SIG-M5 treated with dmso at 0.1 percent for 504 hours (cell line): Measurements from ENCODE around the gene CELF4.

Source experiments
- DNase-seq: peaks from one replicate; lab custom pipeline; 2025; ENCODE audit not compliant: unreplicated experiment; lab: John Stamatoyannopoulos, UW

CELF4 gene

DNA sequence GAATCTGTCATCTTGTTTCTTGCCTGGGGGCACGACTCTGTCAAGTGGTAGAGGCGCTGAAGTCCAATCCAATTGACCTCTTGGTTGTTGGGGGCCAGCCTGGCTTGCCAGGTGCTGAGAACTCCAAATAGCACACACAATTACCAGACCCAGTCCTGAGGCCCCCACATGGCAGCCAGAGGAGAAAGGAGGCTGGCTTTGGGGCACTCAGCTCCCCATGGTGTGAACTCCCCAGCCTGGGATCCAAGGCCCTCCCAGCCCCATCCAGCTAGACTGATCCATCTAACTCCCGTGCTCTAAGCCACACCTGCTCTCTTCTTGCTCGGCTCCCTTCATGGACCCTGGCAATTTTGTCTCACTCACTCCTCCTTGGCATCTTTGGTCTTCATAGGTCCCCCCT lies 170.0 kb downstream of the CELF4 start:
- no peak for DNase-seq

DNA sequence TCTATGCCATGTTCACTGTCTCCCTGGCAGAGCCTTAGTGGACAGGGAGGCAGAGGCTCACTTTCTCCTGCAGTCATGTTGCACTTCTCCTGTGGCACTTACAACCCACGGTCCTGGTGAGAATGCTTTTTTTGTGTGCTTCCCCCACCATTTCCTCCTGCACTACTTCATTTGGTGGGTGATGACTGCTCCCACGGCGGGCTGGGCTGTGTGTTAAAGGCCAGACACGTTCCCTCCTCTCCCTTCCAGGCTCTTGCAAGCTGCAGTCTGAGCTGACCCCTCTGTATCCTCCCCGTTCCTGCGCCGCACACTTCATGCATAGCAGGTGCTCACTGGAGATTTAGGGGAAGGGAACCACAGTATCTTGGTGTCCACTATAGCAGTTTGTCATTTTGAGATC lies 170.5 kb downstream of the CELF4 start:
- DNase-seq = no peak

DNA sequence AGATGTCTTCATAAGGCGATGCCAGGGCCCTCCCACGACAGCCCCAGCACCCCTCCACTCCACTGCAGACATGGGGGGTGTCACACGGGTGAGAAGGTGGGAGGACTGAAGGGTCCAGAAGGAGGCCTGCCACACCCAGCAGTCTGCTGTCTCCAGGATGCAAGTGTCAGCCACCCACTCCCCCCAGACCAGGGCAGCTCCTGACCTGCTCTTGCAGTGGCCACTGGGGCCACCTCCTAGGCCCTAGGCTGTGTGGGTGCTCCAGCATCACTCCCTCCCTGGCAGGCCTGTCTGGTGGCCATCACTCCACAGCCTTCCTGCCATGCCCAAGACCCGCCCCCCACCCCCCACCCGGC lies 171.0 kb downstream of the CELF4 start:
- DNase-seq = no peak

DNA sequence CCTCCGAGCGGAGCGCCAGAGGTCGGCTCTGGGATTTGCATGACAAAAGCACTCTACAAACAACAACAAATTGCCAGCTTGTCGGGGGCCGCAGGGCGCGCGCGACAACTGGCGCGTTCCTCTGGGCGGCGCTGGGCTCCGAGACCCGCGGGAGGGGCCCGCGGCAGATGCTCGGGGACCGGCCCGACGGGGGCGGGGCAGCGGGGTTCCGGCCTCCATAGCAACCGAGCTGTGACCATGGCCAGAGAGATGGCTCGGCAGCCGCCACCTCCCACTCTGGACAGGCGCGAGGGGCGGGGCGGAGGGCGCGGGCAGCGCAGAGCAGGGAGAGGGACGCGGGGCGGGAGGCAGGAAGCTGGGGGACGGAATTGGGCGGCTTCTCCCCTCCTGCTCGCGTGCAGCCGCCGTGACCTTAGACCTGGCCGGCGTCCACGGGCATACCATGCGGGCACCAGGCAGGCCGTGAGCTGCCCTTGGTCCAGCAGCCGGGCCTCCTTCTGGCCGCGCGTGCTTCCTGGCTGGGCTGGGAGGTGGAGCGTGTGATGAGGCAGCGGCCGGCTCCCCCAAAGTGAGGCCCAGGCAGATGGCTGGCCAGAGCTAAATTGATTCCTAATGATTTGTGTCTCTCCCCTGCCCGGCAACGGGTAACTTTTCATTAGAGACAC lies 171.5 kb downstream of the CELF4 start:
- DNase-seq = no peak

DNA sequence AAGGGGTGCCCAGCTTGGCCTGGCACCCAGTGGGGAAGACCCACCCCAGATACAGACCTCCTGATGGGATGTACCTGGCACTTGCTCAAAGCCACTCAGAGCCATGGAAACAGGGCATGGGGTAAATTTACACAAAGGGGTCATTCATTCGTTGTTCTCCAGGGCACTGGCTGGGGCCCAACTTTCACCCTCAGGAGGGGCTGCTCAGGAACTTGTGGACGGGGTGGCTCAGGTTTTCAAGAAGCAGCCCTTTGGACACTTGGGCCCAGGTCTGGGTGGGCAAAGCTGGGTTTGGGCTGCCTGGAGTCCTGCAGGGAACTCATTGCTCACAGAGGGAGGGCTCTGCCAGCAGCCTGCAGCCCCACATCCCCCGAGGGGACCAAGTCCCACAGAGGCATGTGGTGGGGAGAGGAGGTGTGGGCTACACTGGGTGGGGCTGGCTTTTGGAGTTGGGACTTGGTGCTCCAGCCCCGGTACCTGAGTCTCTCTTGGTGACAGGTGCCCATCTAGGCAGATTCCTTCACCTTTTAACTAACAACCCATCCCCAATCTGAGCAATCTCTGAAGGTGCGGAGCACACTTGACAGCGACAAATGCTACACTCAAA lies 172.3 kb downstream of the CELF4 start:
- no peak for DNase-seq

DNA sequence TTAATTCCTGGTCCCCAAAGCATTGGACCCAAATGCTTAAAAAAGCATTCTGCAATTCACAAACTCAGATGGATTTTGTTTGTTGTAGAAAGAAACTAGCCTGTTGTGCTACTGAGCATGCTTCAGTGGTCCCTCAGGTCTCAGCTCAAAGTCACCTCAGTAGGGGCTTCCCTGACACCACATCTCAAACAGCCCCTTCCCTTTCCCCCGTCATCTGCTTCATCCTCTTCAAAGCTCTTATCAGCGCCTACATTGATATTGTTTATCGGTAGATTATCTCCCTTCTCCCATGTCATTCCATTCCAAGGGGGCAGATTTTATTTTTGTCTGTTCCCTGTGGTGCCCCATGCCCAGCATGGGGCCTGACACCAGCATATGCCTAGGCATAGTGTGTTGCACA lies 172.9 kb downstream of the CELF4 start:
- no peak for DNase-seq

DNA sequence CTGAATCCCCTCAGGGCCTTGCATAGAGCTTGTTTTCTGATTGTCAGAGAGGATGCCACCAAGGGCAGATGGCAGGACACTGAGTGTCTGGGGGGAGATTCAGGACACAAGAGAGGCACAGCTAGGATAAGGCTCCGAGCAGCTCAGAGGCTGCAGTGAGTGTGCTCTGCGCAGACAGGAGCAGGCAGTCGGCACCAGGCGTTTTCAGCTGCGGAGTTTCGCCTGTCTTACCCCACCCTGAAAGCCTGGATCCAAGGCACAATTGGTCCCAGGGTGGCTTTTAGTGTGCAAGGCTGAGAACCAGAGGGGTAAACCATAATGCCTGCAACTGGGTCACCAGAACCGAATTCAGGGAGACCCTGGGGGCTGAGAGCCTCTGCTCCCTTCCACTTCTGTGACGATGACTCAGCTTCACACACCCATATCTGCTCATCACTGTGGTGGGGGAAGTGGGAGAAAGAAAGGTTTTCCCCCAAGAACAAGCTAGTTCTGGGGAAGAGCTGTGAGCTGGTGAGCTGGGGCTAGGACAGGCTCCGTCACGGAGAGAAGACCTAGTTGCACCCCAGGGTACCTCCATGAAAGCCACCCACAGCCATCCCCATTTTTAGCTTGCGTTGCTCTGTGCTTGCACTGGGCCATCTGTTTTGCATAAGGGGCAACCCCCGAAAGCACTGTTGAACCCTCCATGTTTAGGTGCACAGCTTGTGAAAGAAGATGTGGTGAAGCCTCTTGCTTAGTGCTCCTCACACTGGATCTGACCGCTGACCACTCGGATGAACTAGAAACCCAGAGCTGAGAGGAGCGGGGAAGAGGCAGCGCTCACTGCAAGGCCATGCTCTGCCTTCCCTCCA lies 173.7 kb downstream of the CELF4 start:
- no peak for DNase-seq

DNA sequence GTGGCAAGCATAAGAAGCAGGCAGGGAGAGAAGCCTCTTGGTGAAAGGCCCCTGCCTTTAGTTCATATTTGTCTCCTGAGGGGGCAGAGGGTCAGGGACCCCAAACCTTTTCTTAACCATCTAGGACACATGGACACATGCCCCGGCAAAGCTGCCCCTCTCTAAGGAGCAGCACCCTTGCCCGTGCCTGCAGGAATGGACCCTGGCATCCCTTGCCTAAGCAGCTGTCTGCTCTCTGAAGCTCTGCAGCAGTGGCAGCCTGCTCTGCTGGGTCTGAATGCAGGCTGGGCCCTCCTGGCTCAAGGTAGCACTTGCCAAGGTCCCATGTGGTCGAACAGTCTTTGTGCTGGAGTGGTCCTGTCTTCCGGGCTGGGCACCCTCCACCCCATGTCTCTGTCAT lies 174.4 kb downstream of the CELF4 start:
- no peak for DNase-seq

DNA sequence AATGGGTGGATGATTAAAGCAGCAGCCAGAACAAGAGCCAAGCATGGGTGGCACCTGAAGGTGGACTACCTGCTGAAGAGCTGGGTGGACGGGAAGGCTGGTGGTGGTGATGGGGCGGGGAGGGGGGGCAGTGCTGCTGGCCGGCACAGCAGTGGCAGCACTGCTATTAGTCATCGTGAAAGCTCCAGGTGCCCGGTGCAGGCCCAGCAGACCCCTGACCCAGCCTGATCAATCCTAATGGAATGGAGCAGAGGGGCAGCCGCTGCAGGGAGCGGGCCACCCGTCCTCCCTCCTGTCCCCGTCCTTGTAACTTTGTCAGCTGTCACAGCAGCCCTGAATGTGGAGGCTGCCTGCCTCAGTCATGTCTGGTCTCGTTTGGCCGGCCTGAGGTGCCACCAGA lies 174.9 kb downstream of the CELF4 start:
- DNase-seq = no peak

DNA sequence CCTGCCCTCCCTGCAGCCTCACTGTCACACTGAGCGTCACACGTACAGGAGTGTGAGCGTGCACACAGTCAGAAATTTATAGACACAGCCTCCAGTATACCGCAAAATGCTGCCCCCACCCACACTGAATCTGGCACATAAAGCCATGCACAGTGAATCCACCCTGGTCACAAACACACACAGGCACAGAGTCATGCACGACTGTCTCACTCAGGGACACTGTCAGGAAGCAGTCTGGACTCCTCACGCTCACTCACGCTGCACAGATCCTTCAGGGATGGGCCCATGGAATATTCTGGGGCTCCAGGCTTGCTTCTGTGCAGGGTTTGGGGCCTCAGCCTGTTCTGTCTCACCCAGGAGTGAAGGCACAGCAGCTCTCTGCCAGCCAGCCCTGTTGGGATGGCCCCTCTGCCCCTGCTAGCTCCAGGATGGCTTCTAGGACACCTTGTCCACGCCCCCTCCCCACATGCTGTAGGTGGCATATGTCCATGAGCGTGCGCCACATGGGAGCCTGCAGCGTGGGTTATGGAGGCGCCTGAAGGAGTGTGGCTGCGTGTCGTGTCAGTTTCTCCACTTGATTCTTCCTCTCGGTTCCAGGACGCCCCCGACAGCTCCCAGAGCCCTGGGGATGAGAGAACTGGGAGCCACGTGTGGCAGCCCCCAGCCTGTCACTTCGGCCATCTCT lies 175.8 kb downstream of the CELF4 start:
- DNase-seq = no peak

DNA sequence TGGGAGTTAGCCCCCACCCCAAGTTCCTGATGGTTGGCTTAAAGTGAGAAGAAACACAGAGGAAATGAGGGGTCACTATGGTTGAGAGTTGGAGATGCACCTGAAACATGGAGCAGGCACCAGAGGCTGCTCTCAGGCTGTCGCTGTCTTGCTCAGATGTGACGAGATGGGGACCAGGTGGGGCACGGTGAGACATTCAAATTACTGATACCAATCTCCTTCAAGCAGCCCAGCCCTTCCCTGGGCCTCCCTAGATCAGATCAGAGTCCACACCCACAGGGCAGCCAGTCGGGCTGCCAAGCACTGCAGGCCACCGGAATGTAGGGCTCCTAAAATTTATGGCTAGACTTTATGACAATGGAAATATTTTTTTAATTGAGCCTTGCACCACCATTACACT lies 176.6 kb downstream of the CELF4 start:
- DNase-seq = no peak

DNA sequence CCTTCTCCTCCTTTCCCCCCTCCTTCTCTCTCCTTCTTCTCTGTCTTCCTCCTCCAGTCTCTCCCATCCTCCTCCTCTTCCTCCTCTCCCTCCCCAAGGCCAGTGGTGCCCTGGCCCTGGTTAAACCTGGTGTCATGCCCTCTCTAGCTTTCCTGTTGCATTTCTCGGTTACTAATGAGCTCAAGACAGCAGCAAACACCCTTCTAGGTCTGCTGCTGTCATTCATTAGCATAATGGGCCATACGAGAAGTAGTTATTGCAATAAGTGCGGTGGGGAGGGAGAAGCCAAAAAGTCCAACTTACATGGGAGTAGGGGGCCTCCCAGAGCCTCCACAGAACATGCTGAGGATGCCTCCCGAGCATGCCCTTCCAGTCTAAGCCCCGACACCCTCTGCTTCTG lies 177.2 kb downstream of the CELF4 start:
- no peak for DNase-seq

DNA sequence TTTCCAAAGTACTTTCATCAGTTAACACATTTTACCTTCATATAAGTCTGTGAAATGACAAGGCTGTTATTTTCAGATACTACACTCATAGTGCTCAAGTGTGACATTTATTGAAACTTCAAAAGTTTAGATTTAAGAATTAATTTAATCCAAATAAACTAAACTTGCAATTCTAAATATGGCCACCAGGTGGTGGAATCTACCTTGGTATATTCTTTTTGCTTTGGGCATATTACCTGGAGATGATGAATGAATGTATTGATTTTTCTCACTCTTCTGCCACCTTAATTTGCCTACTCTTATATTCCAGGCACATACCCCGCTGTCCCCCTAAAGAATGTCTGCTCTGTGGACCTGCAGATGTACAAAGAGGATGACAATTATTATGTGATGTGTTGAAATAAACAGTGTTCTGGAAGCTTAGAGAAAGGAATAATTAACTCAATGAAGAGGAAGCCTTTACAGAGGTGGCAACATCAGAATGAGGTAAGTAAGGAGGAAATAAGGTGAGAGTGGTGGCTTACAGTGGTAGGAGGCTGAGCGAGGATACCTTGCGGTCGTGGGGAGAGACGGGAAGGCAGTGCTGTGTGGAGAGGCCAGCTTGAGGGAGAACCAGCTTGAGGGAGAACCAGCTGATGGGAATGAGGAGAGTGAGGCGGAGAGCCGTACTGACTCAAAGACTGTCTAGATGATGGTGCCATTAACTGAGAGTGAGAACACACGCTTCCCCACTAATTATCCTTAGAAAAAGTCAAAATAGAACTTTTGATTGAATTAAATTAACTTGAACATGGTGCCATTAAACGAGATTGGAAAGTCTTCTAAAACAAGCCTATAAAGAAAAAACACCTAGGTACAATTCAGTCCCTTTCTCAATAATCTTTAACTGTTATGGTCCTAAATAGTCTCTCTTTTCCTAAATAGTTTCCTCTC lies 179.5 kb downstream of the CELF4 start:
- DNase-seq = peak; percentile 24

DNA sequence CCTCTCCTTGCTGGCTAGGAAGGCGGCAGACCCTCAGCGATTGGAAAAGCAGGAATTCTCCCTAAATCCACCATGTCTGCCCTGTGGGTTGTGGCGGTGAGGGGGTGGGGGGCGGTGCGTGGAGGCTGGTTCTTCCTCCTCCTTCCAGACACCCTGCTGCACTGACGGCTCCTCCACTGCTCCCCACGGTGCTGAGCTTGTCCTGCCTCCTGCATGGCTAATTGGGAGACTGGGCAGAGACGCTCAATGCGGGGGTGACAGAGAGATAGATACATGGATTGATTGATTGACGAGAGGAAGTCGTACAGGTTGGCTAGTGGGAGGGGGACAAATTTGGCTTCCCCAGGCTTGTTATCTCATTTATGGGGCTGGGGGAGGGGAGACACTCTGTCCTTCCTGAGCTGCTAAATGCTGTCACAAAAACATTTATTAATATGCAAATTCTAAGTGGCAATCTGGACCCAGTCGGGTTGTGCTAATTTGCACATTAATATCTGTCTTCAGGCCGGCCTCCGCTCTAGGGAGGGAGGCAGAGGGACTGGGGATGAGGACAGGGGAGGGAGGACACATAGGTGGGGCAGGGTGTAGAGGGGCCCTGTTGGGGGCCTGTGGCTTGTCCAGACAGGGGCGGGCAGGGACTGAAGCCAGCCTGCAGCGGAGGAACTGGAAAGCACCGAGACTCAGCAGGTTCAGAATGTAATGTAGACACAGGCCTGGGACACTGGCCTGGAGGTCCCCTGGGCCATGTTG lies 181.6 kb downstream of the CELF4 start:
- no peak for DNase-seq

DNA sequence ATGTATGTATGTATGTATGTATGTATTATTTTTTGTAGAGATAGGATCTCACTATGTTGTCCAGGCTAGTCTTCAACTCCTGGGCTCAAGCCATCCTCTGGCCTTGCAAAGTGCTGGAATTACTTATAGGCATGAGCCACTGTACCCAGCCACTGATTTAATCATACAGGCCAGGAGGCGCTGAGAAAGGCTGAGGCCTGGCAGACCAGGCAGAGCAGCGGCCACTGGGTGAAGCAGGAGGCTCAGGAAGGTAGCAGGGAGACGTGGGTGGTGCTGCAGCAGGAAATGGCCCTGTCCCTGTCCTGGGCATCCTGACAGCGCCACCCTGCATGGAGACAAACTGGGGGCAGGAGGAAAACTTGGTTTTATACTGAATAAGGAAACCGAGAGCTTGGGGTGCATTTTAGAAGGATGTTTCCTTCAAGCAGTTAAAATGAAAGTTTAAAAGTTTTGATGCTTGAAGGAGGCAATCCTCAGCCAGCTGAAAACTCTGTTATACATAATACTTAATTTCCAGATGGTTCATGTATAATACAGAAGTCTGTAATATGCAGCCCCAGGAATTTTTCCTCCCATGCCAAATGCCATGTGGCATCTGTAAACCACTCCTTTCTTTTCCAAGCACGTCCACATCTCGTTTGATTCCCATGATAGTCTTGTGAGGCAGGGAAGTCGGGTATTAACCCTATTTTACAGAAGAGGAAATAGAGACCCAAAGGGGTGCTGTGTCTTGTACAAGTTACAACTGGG lies 182.4 kb downstream of the CELF4 start:
- DNase-seq = no peak

DNA sequence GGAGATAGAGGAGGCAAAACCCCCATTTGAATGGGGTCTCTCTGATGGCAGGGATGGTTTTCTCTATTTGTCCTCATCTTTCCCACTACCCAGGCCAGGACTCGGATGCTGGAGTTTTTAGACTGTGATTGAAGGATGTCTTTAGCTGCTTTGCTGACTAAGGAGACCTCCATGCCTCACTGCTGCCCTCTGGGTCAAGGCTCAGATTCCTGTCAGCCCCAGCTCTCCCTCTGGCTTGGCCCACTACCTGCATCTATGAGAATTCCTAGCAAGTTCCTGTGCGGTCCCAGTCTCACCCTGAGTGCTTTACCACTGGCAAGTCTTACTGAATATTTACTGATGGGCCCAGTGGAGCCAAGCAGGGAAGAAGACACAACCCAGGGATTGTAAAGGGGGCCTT lies 184.0 kb downstream of the CELF4 start:
- DNase-seq = no peak

DNA sequence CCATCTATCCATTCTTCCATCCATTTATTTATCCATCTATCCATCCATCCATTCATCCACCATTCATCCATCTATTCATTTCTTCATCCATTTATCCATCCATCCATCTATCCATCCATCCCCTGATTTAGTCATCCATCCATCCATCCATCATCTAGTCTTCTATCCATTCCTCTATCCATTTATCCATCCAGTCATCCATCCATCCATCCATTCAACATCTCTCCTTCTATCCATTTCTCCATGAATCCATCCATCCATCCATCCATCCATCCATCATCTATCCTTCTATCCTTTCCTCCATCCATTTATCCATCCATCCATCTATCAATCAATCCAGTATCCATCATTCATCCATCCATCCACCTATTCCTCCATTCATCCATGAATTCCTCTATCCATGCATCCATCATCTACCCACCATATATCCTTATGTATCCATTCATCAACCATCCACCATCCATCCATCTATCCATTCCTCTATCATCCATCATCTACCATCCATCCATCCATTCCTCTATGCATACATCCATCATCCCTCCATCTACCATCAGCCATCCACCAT lies 185.0 kb downstream of the CELF4 start:
- DNase-seq = no peak

DNA sequence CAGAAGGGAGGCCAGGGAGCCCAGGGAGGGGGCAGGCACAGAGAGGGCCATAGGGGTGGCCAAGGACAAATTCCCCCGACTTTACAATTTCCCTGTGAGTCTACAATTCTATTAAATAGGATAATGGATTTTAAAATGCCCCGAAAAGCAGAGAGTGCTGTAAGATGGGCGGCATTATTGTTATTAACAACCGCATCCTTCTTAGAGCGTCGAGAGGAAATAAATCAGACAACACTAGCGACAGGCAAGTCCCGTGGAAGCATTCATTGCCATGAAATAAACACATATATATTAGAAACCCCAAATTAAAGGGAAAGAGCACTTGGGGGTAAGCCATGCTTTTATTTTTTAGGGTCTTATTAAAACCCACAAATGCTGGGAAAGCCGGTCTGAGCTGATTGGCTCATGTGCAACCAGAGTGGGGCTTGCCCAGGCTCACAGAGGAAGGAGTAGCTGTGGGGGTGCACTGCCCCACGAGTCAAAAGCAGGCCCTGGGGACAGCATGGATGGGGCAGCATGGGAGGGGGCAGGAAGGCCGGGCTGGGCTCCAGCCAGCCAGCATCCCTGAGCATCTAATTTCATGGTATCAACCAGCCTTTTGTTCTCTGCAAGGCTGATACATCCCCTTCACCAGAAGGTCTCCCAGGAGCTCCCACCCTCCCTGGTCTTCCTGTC lies 187.1 kb downstream of the CELF4 start:
- DNase-seq = no peak
